ENCODE data around the gene NCKIPSD.
A peak's percentile ranks its signal among the peaks of the same experiment; 100 is the strongest.

Gene NCKIPSD

DNA sequence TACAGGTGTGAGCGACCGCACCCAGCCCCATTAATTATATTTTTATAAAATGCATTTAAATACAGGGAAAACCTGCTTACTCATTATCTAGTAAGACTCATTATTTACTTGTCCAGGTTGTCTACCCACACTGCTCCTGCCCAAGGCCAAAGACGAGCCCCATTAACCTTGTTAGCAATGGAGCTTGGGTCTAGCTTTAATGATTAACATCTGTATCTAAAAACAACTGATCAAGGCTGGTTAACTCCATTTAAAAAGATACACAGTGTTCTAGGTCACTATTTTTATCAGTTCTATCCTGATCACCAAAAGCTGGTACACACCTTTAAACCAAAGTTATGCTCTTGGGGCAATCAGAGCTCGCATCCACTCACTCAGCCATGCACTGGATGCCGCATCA, 10.4 kb upstream of the NCKIPSD start:
- DNase-seq = no peak

DNA sequence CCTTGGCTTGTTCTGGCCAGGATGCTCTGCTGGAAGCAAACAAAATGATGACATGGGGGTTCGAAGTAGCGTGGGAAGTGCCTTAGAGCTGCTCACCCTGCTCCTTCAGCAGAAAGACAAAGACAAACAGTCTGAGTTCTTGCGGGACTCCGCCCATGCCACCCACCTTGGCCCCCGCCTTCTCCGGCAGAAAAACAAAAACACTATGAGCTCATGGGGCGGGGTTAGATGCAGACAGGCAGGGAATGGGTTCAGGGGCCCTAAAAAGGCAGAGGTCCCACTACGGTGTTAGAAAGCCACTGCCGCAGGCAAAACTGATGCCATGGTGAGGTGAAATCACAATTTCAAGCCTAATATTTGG, 9.7 kb upstream of the NCKIPSD start:
- DNase-seq = no peak

DNA sequence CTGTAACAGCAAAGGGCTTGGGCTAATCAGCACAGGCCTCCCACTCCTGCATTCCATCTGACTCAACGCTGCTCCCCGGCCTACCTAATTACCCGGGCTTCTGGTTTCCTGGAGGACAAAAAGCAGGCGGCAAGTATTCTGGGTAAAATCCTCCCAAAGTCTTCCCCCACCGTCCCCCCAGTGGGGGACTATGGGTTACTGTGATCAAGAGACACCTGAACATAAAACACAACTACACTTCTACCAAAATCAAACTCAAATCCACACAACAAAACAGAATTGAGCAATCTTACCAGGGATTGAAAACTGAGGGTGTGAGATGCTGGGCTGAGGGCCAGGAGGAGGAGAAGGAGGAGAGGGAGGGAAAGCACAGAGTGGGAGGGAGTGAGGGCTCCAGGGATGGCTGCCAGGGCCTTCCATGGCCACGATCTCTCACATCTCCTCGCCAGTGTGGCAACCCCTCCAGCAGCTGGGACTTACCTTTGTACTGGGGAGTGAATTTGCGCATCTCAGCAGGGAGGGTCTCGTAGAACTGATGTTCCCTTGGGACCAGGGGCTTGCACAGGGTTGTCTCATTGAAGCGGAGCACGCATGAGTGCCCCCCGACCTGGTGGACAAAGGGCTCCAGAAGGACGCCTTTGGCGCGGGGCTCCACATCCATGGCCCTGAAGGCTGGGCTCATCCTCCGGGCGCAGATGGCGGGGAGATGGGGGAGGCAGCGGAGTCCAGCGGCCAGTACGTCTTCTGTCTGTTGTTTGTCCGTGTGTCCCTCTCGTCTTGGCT, 9.1 kb upstream of the NCKIPSD start:
- DNase-seq = no peak

DNA sequence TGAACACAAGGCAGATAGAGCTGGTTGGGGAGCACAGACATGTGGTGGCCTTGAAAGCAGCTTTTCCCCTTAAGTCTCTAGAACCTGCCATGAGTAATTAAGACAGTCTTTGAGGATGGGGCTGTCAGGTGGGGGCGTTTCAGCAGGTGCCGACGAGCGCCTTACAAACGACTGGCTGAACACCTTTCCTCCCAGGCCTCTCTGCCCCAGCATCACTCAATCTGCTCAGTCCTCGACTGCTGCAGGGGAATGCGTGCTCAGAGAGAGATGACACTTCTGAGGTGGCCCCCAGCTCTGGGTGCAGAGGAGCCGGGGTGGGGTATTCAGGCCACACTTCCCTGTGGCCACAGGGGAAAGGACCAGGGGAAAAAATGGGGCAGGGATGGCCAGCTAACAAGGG, 8.1 kb upstream of the NCKIPSD start:
- no peak for DNase-seq

DNA sequence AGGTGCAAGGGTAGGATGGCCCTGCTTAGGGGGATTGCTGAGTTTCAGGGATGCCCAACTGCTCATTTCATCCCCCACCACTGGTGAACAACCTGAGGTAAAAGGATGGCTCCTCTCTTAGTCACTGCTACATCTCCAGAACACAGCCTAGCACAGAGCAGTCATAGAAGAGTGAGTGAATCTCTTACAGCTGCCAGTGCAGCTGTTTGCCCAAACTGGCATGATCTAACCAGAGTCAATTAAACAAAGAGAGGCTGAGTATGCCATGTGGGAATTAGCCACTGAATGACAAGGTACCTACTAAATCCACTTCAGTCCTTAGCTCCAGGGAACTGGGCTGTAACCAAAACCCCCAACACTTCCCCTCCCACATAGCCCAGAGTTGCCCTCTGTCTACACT, 6.8 kb upstream of the NCKIPSD start:
- no peak for DNase-seq

DNA sequence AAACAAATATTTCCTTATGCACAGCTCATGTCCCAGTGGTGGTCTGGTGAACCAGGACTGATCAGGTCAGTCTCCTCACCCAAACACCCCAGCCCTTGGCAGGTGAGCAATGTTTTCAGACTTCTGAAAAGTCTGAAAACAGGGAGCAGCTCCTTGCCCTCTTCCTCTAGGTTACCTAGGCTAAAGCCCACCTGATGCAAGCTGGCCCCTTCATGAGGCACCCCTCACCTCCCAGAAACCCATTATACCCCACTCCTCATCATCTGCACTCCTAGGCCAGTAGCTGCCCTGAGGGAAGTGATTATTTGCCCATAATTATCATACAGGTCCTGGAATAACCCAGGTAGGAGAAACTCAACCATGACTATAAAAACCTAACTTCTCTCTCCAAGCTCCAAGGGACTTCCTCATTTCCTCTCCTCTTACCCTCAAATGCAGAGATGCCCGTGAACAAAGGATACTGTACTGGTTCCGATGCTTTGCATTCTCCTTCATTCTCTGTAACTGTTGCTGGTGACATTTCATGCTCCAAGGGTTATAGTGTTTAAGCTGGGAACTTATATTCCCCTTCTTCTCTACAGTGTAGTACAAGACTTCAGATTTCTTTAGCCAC, 5.2 kb upstream of the NCKIPSD start:
- no peak for DNase-seq

DNA sequence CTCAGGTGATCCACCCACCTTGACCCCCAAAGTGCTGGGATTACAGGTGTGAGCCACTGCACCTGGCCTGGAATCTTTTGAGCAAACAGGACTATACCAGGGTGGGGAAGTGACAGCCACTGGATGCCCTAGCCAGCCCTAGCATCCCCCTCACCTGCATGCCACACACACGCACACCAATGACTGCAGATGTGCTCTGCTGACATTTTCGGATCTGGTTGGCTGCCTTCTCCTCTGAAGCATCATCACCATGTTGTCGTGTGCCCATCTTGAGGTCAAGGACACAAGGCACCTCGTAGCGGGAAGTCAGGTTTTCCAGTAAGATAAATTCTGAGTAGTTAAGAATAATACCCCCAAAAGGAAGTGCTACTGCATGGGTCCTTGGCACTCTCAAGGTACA, 3.7 kb upstream of the NCKIPSD start:
- no peak for DNase-seq

DNA sequence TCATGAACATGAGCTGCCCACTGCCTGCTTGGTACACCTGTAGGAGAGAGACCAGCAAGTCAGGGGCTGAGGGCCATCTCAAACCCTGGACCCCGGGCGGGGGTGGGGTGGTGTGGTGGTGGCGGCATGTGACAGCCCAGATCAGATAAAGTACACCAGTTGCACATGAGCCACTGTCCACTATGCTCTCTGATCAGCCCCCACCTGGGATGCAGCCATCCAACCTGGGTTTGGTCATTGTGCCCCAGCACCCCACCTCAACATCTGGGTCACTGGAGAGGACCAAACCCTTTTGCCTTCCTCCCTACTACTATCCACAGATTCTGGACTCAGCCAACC, 3.0 kb upstream of the NCKIPSD start:
- no peak for DNase-seq

DNA sequence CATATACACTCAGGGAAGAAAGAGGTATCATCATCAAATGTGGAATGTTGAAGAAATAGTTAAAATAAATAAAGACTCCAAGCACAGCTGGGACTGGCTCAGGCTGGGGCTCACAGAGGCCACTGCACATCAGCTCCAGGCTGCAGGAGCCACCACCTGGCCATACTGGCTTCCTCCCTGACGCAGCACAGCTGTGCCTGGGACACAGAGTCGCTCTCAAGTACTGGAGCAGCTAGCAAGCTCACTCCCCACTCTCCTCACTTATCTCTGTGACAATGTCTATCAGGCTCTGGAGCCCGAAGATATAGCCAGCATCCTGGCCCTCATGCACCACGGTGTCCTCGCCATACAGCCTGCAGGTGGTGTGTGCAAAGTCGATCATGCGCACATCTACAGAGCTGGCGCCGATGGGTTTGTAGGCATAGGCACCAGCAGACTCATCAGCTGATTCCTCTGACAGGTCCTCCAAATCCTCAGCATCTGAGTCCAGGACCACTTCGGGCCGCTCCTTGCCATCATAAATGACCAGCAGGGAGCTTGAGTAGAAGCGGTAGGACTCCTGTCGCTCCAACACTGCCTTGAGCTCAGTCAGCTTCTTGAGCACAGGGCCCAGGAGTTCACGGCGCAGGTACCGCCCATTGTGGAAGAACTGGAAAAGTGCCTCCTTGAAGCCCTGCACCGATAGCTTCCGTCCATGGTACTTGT, 2.5 kb upstream of the NCKIPSD start:
- DNase-seq = no peak

DNA sequence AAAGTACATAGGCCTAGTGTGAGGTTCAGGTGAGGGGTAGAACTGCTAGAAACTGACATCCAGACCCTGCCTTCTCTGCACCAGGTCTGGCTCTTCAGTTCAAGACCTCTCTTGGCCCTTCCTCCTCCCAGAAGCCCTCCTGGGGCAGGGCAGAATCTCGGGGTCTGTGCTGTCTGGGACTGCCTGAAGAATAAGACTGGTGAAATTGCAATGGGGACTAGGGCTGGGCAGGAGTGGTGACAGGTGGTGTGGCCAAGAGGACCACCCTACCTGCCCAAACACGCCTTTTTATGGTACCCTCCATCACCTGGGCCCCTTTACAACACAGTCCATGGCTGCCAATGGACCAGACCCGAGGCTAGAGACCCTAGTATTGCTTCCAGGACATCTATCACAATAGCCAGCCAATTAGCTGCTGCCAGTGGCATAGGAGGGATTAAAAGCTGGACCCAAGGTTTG, 1.5 kb upstream of the NCKIPSD start:
- no peak for DNase-seq

DNA sequence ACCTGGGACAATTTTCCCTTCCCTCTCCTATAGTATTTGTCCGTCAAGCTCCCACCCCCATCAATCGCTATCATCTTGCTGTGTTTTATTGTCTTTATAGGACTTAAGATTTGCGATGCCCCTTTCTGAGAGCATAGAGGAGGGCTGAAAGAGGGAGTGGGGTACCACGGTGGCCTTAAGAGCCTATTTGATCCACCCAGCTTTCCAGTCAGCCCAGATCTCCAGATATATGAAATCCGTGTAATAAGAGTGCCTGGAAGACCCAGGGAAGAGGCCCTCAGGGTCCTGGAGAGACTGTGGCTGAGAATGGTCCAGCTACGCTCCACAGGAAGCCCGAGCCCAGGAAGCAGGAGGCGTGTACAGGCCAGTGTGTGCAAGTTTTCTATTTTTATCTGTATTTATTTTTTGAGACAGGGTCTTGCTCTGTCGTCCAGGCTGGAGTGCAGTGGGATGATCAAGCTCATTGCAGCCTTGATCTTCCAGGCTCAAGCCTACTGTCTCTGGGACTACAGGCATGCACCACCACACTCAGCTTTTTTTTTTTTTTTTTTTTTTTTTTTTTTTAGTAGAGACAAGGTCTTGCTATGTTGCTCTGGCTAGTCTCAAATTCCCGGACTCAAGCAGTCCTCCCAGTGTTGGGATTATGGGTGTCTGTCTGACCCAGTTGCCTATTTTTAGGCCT, 964 bp upstream of the NCKIPSD start:
- DNase-seq = peak; percentile 22

DNA sequence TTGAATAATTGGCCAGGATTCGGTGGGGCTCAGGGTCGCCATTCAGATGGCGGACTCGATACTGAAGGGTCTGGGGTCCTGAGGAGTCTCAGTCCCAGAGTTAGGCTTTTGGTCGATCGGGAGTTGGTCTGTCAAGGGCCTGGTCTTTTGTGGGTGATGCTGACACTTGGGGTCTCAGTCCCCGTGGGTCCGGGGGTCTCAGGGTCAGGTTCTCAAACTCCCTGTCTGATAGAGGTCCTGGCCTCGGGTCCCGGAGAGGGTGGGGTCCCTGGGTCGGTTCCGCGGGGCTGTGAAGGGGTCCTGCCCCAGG, 467 bp downstream of the NCKIPSD start:
- no peak for DNase-seq

DNA sequence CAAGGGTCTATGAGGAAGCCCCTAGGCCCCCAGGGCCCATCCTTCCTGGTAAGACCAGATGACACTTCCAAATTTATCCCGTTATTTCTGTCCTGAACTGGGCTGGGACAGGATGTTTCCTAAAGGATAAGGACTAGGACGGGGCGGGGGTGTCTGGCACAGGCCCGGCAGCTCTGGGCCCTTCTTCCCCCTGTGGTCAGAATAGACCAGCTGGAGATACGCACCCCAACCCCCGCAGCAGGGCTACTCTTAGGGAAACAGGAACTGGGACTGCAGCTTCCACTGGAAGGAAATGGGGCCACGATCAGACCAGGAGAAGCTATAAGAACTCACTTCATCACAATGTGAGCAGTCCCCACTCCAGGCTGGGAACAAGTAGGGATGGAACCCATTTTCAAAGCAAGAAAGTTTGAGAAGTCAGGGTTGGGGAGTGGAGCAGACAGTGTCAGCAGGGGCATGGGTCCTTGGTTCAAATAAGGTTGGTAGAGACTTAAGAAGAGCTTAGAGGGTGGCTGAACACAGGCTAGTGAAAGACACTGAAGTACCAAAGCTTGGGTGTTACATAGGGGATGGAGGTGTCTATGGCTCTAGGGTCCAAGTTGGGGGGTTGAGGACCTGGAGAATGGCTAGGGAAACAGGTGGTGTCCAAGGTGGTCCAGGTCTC, 1.1 kb downstream of the NCKIPSD start:
- peak; percentile 59 for DNase-seq

DNA sequence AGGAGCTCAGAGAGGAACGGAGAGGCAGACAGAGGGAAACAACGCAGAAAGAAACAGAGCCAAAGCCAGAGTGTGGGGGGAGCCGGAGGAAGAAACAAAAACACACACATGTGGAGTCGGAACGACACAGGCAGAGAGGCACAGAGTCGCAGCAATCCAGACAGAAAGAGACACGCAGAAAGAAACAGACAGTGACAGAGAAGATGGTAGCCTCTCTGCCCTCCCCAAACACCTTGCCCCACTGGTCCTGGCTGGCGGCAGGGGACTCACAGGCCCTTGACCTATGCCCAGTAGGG, 1.7 kb downstream of the NCKIPSD start:
- no peak for DNase-seq

DNA sequence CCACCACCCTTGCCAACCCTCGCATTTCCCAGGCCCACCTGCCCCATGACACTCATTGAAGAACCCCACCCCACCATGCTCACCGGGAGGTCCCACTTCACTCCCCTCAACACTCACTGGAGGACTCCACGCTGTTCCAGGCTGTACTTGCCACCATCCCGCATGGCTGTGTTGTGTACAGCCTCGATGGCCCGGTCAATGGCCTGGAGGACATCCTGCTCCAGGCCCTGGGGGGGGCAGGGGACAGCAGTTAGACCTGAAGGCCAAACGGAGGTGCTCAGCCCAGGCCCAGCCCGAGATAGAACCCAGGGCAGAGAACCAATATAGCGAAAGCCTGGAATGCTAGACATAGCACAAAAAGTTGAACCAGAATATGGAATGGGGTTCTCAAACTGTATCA, 2.9 kb downstream of the NCKIPSD start:
- DNase-seq = no peak

DNA sequence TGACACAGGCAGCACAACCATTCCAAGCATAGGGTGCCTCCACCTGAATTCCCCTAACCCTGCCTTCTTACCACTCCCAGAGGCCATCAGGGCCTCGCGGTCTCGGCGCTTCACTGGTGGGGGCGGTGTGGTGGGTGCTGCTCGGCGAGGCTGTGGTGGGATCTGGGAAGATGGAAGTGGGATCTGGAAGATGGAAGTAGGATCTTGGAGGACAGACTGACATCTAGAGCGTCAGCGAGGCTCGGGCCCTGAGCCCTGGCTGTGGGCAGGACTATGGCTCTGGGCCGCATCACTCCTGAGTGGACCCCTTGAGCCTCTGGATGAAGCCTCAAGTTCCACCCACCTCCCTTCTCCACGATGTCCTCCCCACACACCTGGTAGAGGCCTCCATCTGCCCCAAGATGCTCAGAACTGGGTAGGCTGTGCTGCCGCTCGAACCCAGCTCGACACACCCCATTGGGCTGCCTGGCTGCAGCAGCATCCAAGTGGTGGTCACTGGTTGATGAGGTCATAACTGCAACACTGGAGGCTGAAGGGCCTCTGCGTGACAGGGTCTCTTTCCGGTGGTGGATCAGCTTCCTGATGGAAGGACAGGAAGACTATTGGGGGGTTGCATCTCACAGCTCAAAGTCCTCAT, 3.6 kb downstream of the NCKIPSD start:
- DNase-seq = no peak

DNA sequence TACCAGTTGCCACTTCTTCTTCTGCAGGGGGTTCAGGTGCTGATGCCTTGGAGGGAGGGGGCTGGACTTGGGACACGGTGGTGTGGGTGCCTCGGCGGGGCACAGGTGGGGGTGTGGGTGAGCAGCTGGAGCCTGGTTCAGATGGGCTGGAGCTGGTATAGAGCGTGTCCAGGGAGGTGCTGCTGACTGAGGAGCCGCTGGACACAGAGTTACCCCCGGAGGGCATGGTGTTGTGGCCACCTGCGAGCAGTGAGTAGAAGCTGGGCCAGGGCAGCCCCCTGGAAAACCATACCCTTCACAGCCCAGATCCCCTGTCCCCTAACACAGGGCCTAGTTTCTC, 4.2 kb downstream of the NCKIPSD start:
- DNase-seq = no peak

DNA sequence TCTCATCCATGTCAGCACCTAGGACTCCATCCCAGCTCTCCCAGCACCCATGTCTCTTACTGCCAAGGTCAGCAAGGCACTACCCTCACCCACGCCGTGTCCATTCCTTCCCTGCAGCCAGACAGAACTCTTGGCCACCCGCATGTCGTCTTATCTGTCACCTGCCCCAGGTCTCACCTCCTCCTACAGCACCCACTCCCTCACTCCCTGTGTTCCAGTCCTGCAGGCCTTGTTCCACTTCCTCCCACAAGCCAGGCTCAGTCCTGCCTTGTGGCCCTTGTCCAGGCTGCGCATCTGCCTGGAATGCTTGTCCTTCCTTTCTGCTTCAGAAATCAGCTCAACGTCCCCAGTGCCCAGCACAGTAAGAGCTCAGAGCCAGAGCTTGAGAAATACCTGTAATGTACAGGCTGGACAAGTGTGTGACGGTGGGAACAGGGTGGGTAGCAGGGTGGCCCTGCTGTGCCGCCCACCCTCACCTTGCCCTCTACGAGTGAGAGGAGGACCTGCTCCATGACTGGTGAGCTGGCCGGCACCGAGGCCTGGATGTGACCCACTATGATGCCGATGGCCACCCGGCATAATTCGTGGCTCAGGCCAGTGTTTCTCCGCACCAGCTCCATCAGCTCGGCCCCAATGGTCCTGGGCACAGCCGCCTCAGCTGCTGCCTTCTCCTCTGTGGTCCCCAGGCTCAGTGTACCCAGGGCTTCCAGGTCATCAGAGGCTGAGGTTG, 4.7 kb downstream of the NCKIPSD start:
- no peak for DNase-seq

DNA sequence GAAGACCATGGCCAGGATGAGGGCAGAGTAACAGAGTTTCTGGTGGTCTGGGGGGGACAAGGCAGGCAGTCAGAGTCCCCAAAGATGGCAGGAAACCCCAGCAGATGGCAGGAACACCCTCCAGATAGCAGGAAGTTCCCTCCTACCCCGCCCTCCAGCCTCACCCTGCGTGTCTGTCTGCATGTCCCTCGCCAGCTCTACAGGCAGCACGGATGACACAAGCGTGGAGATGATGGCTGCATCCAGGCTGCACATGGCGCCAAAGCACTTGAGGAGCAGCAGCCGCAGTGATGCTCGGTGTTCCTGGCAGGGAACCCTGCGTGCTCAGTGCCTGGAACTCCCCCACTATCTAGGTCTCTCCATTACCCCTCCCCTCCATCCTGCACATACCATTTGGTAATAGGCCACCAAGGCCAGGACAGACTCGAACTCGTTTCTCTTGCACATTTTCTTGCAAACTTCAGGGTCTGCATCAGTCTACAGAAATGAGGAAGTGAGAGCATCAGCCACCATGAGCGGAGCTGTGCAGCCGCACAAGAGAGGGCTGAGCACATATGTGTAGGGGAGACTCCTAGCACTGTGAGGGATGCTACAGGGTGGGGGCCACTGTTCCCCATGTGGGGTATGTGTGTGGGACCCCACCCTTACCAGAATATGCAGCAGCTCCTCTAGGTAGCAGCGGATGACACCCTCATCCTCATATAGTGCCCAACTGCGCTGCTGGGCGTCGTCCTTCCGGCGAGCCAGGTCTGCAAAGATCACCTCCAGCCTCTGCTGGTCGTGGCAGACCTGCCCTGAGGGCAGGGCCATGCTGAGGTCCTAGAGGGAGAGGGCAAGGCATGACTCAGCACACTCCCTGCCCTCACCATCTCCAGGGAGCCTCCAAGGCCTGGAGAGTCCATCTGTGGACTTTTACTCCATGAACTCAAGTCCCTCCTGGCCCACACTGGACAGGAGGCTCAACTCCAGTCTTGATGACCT, 6.0 kb downstream of the NCKIPSD start:
- DNase-seq = no peak

DNA sequence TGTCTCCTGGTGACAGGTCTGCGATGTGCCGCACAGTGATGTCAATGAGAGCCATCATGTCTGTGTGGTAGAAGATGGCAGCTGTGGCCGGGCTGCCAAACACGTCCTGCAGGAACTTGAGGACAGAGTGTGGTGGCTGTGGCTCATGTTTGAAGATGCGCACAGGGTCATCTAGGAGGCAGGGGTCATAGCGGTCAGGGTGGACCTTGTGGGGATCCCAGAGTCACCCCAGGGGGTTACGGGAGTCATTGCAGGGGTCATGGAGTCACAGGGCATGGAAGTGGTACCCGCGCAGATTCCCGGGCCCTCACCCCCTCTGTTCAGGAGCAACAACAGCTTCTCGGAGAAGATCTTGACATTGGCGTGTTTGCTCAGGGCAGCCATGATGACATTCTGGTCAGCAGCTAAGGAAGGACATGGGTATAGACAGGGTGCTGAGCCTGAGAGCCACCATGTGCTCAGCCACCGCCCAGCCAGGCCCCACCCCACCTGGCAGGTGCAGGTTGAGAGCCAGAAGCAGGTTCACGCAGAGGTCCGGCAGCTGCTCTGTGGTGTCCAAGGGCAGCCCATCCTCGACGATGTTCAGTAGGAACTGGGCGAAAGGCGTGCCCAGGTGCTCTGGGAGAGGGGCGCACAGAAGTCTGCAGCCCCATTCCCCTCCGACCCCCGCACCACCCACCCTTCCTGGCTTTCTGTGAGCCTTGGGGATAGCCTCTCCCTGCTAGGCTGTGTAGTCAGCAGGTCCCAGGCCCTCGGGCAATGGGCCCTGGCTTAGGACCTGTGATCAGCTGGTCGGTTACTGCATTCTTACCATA, 6.9 kb downstream of the NCKIPSD start:
- no peak for DNase-seq

All from OCI-M1 (cell line).